ENCODE data around the gene SLC25A22.

Gene SLC25A22

GRCh38 chr11:791658-792534, 6.2 kb downstream of the SLC25A22 start:
- DNase-seq (ENCODE audit: low read depth in 1 of 2, low spot score in 1 of 2) = no peak

GRCh38 chr11:790721-791564, 7.1 kb downstream of the SLC25A22 start:
- DNase-seq (ENCODE audit: low read depth in 1 of 2, low spot score in 1 of 2) = no peak

DNA sequence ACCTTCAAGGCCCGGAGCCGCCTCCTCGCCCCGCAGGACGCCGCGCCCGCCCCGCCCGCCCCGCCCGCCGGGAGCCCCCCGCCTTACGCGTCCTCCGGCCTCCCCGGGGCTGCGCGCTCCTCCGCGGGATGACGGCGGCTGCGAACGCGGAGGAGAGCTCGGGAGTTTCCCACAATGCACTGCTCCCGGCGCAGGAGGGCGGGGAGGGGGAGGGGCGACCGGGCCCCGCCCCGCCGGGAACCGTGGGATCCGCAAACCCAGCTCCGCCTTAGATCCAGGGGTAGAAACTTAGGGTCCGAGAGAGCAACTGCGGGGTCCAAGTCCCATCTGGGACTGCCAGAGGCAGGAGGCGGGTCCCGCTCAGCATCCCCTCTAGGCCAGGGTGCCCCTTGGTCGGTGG, 8.1 kb downstream of the SLC25A22 start, which contains the start of gene CEND1:
Gene CEND1, minus strand, starts transcription at position 148 of the 400 bp plus-strand sequence. CDS start 1,514 bp downstream, outside the sequence.
- no peak for DNase-seq (ENCODE audit: low read depth in 1 of 2, low spot score in 1 of 2)

DNA sequence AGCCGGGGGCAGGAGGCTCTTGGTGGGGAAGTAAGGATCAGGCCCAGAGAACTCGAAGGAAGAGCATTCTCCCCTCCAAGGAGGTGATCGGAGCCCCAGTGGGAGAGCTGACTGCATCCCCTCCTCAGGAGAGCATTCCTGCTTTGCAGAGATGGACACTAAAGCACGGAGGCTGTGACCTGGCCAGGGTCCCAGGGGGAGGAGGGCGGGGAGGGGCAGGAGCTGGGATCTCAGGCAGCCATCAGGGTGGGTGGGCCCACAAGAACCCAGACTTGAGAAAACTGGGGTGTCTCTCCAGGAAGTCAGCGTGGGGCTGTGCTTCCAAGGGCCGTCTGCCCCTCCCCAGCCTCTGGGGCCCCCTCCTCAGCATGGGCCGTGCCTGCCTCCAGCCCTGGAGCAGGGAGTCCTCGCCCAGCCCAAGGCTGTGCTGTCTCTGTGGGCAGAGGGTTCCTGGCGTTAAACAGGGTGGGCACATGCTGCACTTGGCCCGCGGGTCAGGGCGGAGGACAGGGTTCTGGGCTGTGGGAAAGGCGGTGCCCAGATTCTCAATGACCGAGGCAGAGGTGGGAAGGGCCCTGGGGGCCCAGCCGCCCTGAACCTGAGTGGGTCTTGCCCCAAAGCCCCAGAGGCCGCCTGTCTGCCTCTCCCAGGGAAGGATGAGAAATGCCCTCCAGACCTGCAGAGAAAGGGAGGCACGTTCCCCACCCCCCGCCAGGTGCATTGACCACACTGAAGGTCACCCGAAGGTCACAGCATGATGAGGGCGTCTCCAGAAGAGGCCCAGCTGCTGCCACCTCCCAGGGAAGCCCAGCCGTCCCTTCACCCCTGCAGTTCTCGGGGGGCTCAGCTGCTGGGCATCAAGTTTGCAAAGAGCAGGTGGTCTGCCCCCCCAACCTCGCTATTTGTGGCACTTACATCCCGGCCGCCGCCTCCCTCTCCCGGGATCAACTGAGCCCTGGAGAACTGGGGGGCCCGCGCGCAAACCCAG, 8.8 kb downstream of the SLC25A22 start:
- no peak for DNase-seq (ENCODE audit: low read depth in 1 of 2, low spot score in 1 of 2)

DNA sequence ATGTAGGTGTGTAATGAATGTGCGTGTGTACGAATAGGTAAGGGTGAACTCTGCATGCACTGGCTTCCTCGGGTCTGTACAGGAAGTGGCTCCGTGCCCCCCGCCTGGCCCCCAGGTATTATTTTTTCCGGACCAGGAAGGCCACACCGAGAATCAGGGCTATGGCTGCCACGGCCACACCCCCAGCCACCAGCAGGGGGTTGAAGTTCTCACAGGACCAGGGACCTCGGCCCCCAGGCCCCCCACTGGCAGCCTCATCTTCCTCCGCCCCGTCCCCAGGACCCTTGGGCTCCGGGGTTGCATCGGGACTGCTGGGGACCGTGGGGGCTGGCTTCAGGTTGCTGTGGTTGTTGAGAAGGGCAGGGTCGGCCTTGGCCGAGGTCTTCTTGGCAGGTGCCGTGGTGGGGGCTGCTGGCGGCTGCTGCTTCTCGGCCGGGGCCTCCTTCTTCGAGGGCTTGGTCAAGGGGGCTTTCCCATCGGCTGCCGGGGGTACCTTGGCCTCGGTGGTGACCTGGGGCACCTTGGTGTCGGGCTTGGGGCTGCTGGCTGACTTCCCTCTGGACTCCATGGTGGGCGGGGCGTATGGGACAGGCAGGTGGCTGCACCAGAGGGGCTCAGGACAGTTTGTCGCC, 10.0 kb downstream of the SLC25A22 start:
- DNase-seq (ENCODE audit: low read depth in 1 of 2, low spot score in 1 of 2) = no peak

DNA sequence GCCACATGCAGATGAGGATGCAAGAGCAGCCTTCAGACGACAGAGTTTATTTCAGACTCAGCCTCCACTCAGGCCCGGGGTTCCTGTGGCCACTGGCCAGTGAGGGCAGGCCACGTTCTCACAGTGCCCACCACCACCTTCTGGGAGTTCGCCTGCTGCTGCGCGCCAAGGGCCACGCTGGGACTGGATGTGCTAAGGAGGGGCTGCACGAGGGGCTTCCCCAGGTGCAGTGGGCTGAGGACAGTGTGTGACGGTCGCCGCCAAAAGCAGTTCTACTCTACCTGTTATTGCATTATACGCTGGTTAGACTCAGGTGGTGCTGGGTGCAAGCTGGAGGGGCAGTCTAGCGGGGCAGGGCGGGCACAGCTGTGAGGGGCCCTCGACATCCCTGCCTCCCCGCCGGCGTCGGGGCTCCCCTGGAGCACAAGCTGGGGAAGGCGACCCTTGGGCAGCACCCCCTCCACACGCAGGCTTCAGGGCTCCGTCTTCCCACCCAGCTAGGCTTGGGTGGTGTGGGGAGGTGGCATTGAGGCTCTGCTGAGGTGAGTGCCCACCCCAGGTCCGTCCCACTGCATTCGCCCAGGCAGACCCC, 10.9 kb downstream of the SLC25A22 start:
- DNase-seq (ENCODE audit: low read depth in 1 of 2, low spot score in 1 of 2) = no peak

DNA sequence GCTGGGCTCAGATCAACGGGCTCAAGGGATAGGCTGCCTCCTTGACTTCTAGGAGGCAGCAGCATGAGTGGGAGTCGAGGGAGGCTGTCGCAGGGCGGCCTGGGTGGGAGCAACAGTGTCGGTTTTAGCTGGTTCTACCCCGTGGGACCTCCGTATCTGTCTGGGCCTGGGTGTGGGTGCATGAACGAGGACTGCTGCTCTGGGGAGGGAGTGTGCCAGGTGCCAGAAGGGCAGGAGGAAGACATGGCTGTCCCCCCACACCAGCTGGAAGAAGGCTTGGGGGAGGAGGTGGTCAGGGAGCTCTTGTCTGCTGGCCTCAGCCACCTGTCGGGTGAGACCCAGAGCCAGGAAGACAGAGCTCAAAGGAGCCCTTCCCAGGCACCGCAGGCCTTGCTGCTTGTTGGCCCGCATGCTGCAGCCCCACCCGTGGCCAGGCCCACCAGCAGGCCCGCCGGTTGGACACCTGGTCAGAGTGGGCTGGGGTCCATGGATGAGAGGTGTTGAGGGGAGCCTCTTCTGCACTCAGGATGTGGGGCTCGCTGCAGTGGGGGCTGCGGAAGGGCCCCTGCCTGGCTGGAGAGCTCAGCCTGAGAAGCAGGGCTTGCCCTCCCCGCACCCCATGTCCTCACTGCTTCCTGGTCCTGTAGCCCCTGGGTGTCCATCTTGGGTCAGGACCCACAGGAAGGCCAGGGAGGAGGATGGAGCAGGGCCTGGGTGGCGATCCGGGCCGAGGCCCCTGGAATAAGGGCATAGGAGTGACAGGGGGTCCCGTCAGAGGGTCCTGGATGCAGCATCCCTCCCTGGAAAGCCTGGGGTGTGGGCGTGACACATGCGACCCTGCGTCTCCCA, 11.6 kb downstream of the SLC25A22 start:
- no peak for DNase-seq (ENCODE audit: low read depth in 1 of 2, low spot score in 1 of 2)

DNA sequence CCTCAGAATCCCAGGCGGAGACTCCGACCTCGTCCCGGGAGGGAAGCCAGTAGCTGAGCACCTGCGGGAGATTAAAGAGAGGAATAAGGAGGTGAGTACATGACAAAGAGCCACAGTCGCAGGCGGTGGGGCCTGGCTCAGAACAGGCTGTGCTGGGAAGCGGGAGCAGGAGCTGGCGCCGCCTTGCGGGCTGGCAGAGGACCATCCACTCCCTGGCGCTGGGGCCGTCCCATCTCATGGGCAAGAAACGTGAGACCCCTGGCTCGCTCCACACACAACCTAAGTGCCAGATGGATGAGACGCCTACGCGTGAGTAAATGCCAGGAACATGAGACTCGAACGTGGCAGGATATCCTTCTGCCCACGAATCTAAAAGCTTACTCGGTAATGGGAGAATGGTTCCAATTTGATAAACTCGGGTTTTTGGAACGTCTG, 14.5 kb downstream of the SLC25A22 start:
- no peak for DNase-seq (ENCODE audit: low read depth in 1 of 2, low spot score in 1 of 2)

GRCh38 chr11:782264-783174, 15.6 kb downstream of the SLC25A22 start:
- DNase-seq (ENCODE audit: low read depth in 1 of 2, low spot score in 1 of 2) = no peak

DNA sequence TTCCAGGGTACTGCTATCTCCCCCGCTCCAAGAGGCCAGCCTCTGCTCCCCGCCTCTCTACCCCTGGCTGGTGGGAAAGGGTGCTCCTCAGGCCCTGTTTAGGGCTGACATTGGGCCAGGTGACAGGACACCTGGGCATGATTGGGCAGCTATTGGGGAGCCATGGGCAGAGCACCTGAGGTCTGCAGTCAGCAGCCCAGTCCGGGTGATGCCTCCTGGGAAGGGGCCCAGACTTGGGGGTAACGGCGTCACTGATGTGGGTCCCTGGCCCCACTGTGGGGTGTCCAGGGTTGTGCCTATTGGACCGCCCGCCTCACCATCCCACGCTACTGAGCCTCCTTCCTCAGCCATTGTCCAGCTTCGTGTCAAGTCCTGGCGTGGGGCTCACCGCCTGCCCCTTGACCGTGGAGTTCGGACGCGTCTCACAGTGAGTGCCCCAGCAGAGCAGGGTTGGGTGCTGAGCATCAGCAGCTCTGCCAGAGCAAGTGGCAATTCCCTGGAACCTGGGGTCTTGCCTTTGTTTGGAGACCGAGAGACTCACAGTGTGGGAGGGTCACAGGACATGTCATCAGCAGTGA, 18.0 kb downstream of the SLC25A22 start:
- no peak for DNase-seq (ENCODE audit: low read depth in 1 of 2, low spot score in 1 of 2)

GRCh38 chr11:778976-779954, 18.8 kb downstream of the SLC25A22 start:
- no peak for DNase-seq (ENCODE audit: low read depth in 1 of 2, low spot score in 1 of 2)

DNA sequence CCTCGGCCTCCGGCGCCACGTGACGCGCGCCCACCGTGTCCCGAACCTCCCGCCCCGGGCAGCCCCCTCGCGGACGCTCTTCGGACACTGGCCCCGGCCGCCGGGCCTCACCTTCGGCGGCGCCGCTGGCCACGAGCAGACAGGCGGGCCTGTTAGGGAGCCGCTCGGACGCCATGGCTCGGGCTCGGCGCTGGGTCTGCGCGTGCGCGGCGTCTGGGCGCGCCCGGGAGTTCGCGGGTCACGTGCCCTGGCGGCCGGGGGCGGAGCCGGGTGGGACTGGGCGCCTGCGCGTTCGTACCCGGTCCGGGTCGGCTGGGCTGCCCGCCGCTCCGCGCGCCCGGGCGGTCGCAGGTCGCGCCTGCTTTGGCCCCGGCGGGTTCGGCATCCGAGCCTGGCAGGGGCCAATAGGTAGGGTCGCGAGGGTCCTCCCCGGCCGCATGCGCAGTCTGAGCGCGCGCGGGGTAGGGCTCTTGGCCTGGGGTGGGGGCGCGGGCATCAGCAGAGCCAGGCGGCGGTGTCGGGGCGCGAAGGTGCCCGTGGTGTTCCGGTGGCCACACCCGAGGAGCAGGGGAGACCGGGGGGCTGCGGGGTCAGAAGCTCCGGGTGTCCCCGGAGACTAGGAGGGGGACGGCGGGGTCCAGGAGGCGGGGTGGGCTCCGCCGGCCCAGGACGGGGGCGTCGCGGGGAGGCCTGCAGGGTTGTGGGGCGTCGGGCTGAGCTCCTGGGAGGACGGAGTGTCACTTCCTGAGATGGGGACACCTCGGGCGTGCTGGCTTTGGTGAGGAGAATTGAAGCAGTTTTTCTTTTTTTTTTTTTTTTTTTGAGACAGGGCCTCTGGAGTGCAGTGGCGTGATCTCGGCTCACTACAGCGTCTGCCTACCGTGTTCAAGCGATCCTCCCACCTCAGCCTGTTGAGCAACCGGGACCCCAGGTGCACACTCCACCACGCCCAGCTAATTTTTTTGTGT, 20.5 kb downstream of the SLC25A22 start, which contains the start of gene GATD1:
Gene GATD1, minus strand, starts transcription at position 200 of the 968 bp plus-strand sequence. Its CDS starts 25 bp downstream, at position 175.
- peak; percentile 88 to 90 for DNase-seq (ENCODE audit: low read depth in 1 of 2, low spot score in 1 of 2)

- DNase-seq (ENCODE audit: low read depth in 1 of 2, low spot score in 1 of 2) = peak in 1 of 2 donors; percentile 17
Measured at GRCh38 chr11:776561-777287, 21.4 kb downstream of the SLC25A22 start.

GRCh38 chr11:776263-776560, 21.9 kb downstream of the SLC25A22 start:
- no peak for DNase-seq (ENCODE audit: low read depth in 1 of 2, low spot score in 1 of 2)

Data from activated CD4-positive, alpha-beta T cell treated with anti-CD3 and anti-CD28 coated beads, Interleukin-2, amount 50 U/mL, for 24 hours (primary cell).